Measurements from ENCODE around the gene AZU1. TPM values are rescaled to one million over a fixed set of nuclear protein-coding genes. Genes with fewer than 3 reads are reported as not detected.
A peak's percentile ranks its signal among the peaks of the same experiment; 100 is the strongest.

Gene AZU1
- total RNA-seq, 5 donors from 2014 or later (not counting 1 experiment from before 2014, with no cell fraction given), result 0.20 to 1.2 (median 0.38) TPM

GRCh38 chr19:803686-804418, 23.8 kb upstream of the AZU1 start:
- H3K9me3 Mint-ChIP-seq, result no peaks in the 10 kb centered on the region
- no peaks in the 10 kb centered on the region for H3K27me3 ChIP-seq (replicated peaks in 1 of 2; ENCODE audit: control insufficient read depth in 2 of 2, extremely low read depth in 1 of 2, insufficient read depth in 2 of 2, low read length in 1 of 2)
- H3K4me3 ChIP-seq (ENCODE audit: control insufficient read depth in 1 of 2, extremely low read depth in 1 of 2, low read length in 1 of 2), result no peak overlapping the region
- peaks cover 53 to 73% of the 10 kb centered on the region in 2 donors for H3K36me3 ChIP-seq (ENCODE audit: control insufficient read depth in 2 of 2, extremely low read depth in 1 of 2, insufficient read depth in 1 of 2, low read length in 1 of 2)
- no peaks in the 10 kb centered on the region for H3K9me3 ChIP-seq
- peaks cover 48 to 64% (median 56%) of the 10 kb centered on the region in 3 donors for H3K4me1 Mint-ChIP-seq
- ATAC-seq (replicated peaks in 1 of 4) (no peak), DNase-seq (peak in 1 of 35 experiments; percentile 11)
- peaks cover 25 to 53% of the 10 kb centered on the region in 2 experiments for H3K4me1 ChIP-seq (ENCODE audit: control insufficient read depth in 1 of 2, extremely low read depth in 1 of 2, insufficient read depth in 2 of 2, low read length in 2 of 2)
- peak overlapping the region in 2 of 3 donors; percentile 9 to 30 for H3K4me3 Mint-ChIP-seq
- peak overlapping the region in 1 of 2 donors; percentile 34 for H3K27ac Mint-ChIP-seq
- WGBS (ENCODE audit: insufficient coverage), result 79% methylated on average over 29 of the region's 31 CpGs
- POLR2A ChIA-PET, result no interaction called here
- H3K36me3 Mint-ChIP-seq, result peaks cover 27% of the 10 kb centered on the region
- CTCF ChIA-PET, result no interaction called here
- no peak overlapping the region for H3K27ac ChIP-seq (ENCODE audit: low read length)
- H3K27me3 Mint-ChIP-seq, result no peaks in the 10 kb centered on the region

GRCh38 chr19:804419-805165, 23.0 kb upstream of the AZU1 start:
- no peaks in the 10 kb centered on the region for H3K9me3 Mint-ChIP-seq
- H3K27me3 ChIP-seq (replicated peaks in 1 of 2; ENCODE audit: control insufficient read depth in 2 of 2, extremely low read depth in 1 of 2, insufficient read depth in 2 of 2, low read length in 1 of 2), result no peaks in the 10 kb centered on the region
- no peak overlapping the region for H3K27ac Mint-ChIP-seq
- ATAC-seq (replicated peaks in 1 of 4) (no peak), DNase-seq (peak in 1 of 35 experiments; percentile 1)
- no peak overlapping the region for H3K27ac ChIP-seq (ENCODE audit: low read length)
- CTCF ChIA-PET, result no interaction called here
- peaks cover 21 to 46% of the 10 kb centered on the region in 2 experiments for H3K4me1 ChIP-seq (ENCODE audit: control insufficient read depth in 1 of 2, extremely low read depth in 1 of 2, insufficient read depth in 2 of 2, low read length in 2 of 2)
- POLR2A ChIA-PET, result no interaction called here
- peaks cover 27% of the 10 kb centered on the region for H3K36me3 Mint-ChIP-seq
- no peak overlapping the region for H3K4me3 Mint-ChIP-seq
- peaks cover 56 to 77% of the 10 kb centered on the region in 2 donors for H3K36me3 ChIP-seq (ENCODE audit: control insufficient read depth in 2 of 2, extremely low read depth in 1 of 2, insufficient read depth in 1 of 2, low read length in 1 of 2)
- H3K27me3 Mint-ChIP-seq, result no peaks in the 10 kb centered on the region
- H3K9me3 ChIP-seq, result no peaks in the 10 kb centered on the region
- H3K4me3 ChIP-seq (ENCODE audit: control insufficient read depth in 1 of 2, extremely low read depth in 1 of 2, low read length in 1 of 2), result no peak overlapping the region
- peaks cover 41 to 58% (median 49%) of the 10 kb centered on the region in 3 donors for H3K4me1 Mint-ChIP-seq
- 93% methylated on average over 49 of the region's 53 CpGs for WGBS (ENCODE audit: insufficient coverage)

GRCh38 chr19:805166-805551, 22.5 kb upstream of the AZU1 start:
- ChIA-PET CTCF (no interaction called here), POLR2A (no interaction called here)
- Mint-ChIP-seq H3K4me1 (peaks cover 35 to 52% (median 43%) of the 10 kb centered on the region in 3 donors), H3K36me3 (peaks cover 27% of the 10 kb centered on the region), H3K27me3 (no peaks in the 10 kb centered on the region), H3K27ac (no peak overlapping the region), H3K9me3 (no peaks in the 10 kb centered on the region), H3K4me3 (no peak overlapping the region)
- H3K9me3 ChIP-seq, result no peaks in the 10 kb centered on the region
- H3K4me1 ChIP-seq (ENCODE audit: control insufficient read depth in 1 of 2, extremely low read depth in 1 of 2, insufficient read depth in 2 of 2, low read length in 2 of 2), result peaks cover 21 to 40% of the 10 kb centered on the region in 2 experiments
- H3K4me3 ChIP-seq (ENCODE audit: control insufficient read depth in 1 of 2, extremely low read depth in 1 of 2, low read length in 1 of 2), result no peak overlapping the region
- no peak overlapping the region for H3K27ac ChIP-seq (ENCODE audit: low read length)
- ATAC-seq (replicated peaks in 1 of 4) (no peak), DNase-seq (no peak)
- peaks cover 61 to 81% of the 10 kb centered on the region in 2 donors for H3K36me3 ChIP-seq (ENCODE audit: control insufficient read depth in 2 of 2, extremely low read depth in 1 of 2, insufficient read depth in 1 of 2, low read length in 1 of 2)
- no peaks in the 10 kb centered on the region for H3K27me3 ChIP-seq (replicated peaks in 1 of 2; ENCODE audit: control insufficient read depth in 2 of 2, extremely low read depth in 1 of 2, insufficient read depth in 2 of 2, low read length in 1 of 2)
- 93% methylated on average over 28 of the region's 33 CpGs for WGBS (ENCODE audit: insufficient coverage)

- peaks cover 17 to 33% of the 10 kb centered on the region in 2 experiments for H3K4me1 ChIP-seq (ENCODE audit: control insufficient read depth in 1 of 2, extremely low read depth in 1 of 2, insufficient read depth in 2 of 2, low read length in 2 of 2)
- Mint-ChIP-seq H3K9me3 (no peaks in the 10 kb centered on the region), H3K4me3 (no peak overlapping the region), H3K36me3 (peaks cover 27% of the 10 kb centered on the region), H3K27ac (no peak overlapping the region), H3K27me3 (no peaks in the 10 kb centered on the region), H3K4me1 (peaks cover 28 to 45% (median 37%) of the 10 kb centered on the region in 3 donors)
- no peak overlapping the region for H3K4me3 ChIP-seq (ENCODE audit: control insufficient read depth in 1 of 2, extremely low read depth in 1 of 2, low read length in 1 of 2)
- WGBS (ENCODE audit: insufficient coverage), result 94% methylated on average over 73 of the region's 93 CpGs
- no peaks in the 10 kb centered on the region for H3K27me3 ChIP-seq (replicated peaks in 1 of 2; ENCODE audit: control insufficient read depth in 2 of 2, extremely low read depth in 1 of 2, insufficient read depth in 2 of 2, low read length in 1 of 2)
- peak in 1 of 35 experiments; percentile 1 for DNase-seq
- POLR2A ChIA-PET, result no interaction called here
- no peak overlapping the region for H3K27ac ChIP-seq (ENCODE audit: low read length)
- CTCF ChIA-PET, result no interaction called here
- H3K9me3 ChIP-seq, result no peaks in the 10 kb centered on the region
- H3K36me3 ChIP-seq (ENCODE audit: control insufficient read depth in 2 of 2, extremely low read depth in 1 of 2, insufficient read depth in 1 of 2, low read length in 1 of 2), result peaks cover 66 to 84% of the 10 kb centered on the region in 2 donors
- ATAC-seq (replicated peaks in 1 of 4), result peak in 1 of 4 experiments; percentile 11
These were observed 21.8 kb upstream of the AZU1 start for GRCh38 chr19:805600-806550.

GRCh38 chr19:806815-807421, 20.7 kb upstream of the AZU1 start:
- H3K36me3 ChIP-seq (ENCODE audit: control insufficient read depth in 2 of 2, extremely low read depth in 1 of 2, insufficient read depth in 1 of 2, low read length in 1 of 2), result peaks cover 77 to 91% of the 10 kb centered on the region in 2 donors
- 94% methylated on average over 20 of the region's 34 CpGs for WGBS (ENCODE audit: insufficient coverage)
- H3K27me3 ChIP-seq (replicated peaks in 1 of 2; ENCODE audit: control insufficient read depth in 2 of 2, extremely low read depth in 1 of 2, insufficient read depth in 2 of 2, low read length in 1 of 2), result no peaks in the 10 kb centered on the region
- no peaks in the 10 kb centered on the region for H3K9me3 ChIP-seq
- POLR2A ChIA-PET, result no interaction called here
- Mint-ChIP-seq H3K27ac (peak overlapping the region; percentile 22 to 63), H3K4me3 (peak overlapping the region in 1 of 3 donors; percentile 10), H3K9me3 (no peaks in the 10 kb centered on the region), H3K36me3 (peaks cover 27% of the 10 kb centered on the region), H3K4me1 (peaks cover 17 to 35% (median 27%) of the 10 kb centered on the region in 3 donors), H3K27me3 (no peaks in the 10 kb centered on the region)
- DNase-seq (no peak), ATAC-seq (replicated peaks in 1 of 4) (no peak)
- H3K27ac ChIP-seq (ENCODE audit: low read length), result no peak overlapping the region
- no peak overlapping the region for H3K4me3 ChIP-seq (ENCODE audit: control insufficient read depth in 1 of 2, extremely low read depth in 1 of 2, low read length in 1 of 2)
- CTCF ChIA-PET, result no interaction called here
- H3K4me1 ChIP-seq (ENCODE audit: control insufficient read depth in 1 of 2, extremely low read depth in 1 of 2, insufficient read depth in 2 of 2, low read length in 2 of 2), result peaks cover 7 to 22% of the 10 kb centered on the region in 2 experiments
